ENCODE measurements around the gene TMEM69. TPM values are rescaled to one million over a fixed set of nuclear protein-coding genes. Genes with fewer than 3 reads are reported as not detected.

The TMEM69 gene
- total and polyA plus RNA-seq, 2 of the 8 experiments (the other 6 are each of a cell fraction or from before 2014, with no cell fraction given) = 39.0 to 123 TPM

DNA sequence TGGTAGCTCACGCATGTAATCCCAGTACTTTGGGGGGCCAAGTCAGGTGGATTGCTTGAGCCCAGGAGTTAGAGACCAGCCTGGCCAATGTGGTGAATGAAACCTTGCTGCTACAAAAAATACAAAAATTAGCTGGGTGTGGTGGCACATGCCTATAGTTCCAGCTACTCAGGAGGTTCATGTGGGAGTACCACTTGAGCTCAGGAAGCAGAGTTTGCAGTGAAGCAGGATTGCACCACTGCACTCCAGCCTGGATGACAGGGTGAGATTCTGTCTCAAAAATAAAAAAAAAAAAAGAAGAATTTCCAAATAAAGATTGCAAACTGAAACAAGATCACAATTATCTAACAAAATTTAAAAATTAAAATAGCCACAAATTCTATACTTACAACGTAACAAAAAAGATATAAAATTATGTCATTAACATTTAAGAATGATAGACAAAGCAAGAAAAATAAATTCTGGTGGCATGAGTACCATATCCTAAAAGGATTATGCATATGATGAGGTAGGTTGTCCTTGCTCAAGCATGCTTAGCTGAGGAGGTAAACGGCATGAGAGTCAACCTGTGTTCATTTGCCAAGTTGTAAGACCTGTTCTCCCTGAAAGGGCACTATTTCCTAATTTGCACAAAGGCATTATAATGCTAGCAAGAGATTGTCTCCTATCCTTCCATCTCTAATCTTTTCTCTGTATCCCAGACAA lies 42.2 kb downstream of the TMEM69 start (continued):
- no peak for TF ChIP-seq EGR1 (IDR thresholded peaks at IDR 0.05; ENCODE audit: borderline replicate concordance, low read depth, low read length)
- TF ChIP-seq TAF7 (optimal IDR thresholded peaks at IDR 0.05; ENCODE audit: borderline replicate concordance, low read depth, low read length) = no peak
